Ishikawa (cell line): Measurements from ENCODE around the gene PCDH9.

Experiments used
- CEBPB ChIP-seq: IDR thresholded peaks from 2 replicates; pipeline ENCODE4 v1.6.1; 2012
- CREB1 ChIP-seq: IDR thresholded peaks from 2 replicates; pipeline ENCODE4 v1.6.1; 2012; ENCODE audit warnings: low read depth
- EGR1 ChIP-seq: IDR thresholded peaks from 2 replicates; pipeline ENCODE4 v1.6.1; 2012
- EP300 ChIP-seq: IDR thresholded peaks from 2 replicates; pipeline ENCODE4 v1.6.1; 2012; ENCODE audit warnings: borderline replicate concordance
- FOXM1 ChIP-seq: IDR thresholded peaks from 2 replicates; pipeline ENCODE4 v1.6.1; 2012; ENCODE audit warnings: low read depth, borderline replicate concordance
- NFIC ChIP-seq: IDR thresholded peaks from 2 replicates; pipeline ENCODE4 v1.6.1; 2012
- RAD21 ChIP-seq: IDR thresholded peaks from 2 replicates; pipeline ENCODE4 v1.6.1; 2012; ENCODE audit warnings: low read depth
- TAF1 ChIP-seq: IDR thresholded peaks from 2 replicates; pipeline ENCODE4 v1.6.1; 2012; ENCODE audit warnings: low read depth, mild to moderate bottlenecking
- TCF12 ChIP-seq: IDR thresholded peaks from 2 replicates; pipeline ENCODE4 v1.6.1; 2012; ENCODE audit warnings: low read depth
- TEAD4 ChIP-seq: IDR thresholded peaks from 2 replicates; pipeline ENCODE4 v1.6.1; 2012
- YY1 ChIP-seq: IDR thresholded peaks from 2 replicates; pipeline ENCODE4 v1.6.1; 2012; ENCODE audit warnings: low read depth
- ZBTB7A ChIP-seq: IDR thresholded peaks from 2 replicates; pipeline ENCODE4 v1.6.1; 2012; ENCODE audit warnings: low read depth
- TF ChIP-seq, protein P1 (sequence below): IDR thresholded peaks from 2 replicates; pipeline ENCODE4 v1.6.1; 2012
- TF ChIP-seq, protein P2 (sequence below): IDR thresholded peaks from 2 replicates; pipeline ENCODE4 v1.6.1; 2012; ENCODE audit warnings: low read depth, mild to moderate bottlenecking
- TF ChIP-seq, protein P3 (sequence below): IDR thresholded peaks from 2 replicates; pipeline ENCODE4 v1.6.1; 2012

Gene PCDH9

DNA sequence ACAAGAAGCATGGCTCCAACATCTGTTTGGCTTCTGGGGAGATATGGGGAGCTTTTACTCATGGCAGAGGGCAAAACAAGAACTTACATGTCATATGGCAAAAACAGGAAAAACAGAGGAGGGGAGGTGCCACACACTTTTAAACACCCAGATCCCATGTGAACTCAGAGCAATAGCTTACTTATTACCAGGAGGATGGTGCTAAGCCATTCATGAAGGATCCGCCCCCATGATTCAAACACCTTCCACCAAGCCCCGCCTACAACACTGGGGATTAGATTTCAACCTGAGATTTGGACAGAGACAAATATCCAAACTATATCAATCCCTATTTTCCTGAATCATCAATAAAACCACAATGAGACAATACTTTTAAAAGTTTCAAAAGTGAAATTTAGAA is 712.1 kb downstream of the PCDH9 start:
- TF ChIP-seq RAD21, result no peak
- TF ChIP-seq, protein P1, sequence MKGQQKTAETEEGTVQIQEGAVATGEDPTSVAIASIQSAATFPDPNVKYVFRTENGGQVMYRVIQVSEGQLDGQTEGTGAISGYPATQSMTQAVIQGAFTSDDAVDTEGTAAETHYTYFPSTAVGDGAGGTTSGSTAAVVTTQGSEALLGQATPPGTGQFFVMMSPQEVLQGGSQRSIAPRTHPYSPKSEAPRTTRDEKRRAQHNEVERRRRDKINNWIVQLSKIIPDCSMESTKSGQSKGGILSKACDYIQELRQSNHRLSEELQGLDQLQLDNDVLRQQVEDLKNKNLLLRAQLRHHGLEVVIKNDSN, result no peak
- TF ChIP-seq TCF12, result no peak
- TF ChIP-seq TAF1, result no peak
- TF ChIP-seq EP300, result no peak
- TF ChIP-seq, protein P2, sequence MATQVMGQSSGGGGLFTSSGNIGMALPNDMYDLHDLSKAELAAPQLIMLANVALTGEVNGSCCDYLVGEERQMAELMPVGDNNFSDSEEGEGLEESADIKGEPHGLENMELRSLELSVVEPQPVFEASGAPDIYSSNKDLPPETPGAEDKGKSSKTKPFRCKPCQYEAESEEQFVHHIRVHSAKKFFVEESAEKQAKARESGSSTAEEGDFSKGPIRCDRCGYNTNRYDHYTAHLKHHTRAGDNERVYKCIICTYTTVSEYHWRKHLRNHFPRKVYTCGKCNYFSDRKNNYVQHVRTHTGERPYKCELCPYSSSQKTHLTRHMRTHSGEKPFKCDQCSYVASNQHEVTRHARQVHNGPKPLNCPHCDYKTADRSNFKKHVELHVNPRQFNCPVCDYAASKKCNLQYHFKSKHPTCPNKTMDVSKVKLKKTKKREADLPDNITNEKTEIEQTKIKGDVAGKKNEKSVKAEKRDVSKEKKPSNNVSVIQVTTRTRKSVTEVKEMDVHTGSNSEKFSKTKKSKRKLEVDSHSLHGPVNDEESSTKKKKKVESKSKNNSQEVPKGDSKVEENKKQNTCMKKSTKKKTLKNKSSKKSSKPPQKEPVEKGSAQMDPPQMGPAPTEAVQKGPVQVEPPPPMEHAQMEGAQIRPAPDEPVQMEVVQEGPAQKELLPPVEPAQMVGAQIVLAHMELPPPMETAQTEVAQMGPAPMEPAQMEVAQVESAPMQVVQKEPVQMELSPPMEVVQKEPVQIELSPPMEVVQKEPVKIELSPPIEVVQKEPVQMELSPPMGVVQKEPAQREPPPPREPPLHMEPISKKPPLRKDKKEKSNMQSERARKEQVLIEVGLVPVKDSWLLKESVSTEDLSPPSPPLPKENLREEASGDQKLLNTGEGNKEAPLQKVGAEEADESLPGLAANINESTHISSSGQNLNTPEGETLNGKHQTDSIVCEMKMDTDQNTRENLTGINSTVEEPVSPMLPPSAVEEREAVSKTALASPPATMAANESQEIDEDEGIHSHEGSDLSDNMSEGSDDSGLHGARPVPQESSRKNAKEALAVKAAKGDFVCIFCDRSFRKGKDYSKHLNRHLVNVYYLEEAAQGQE, result no peak
- no peak for TF ChIP-seq ZBTB7A
- no peak for TF ChIP-seq TEAD4
- TF ChIP-seq YY1, result no peak
- TF ChIP-seq FOXM1, result no peak
- TF ChIP-seq CEBPB, result no peak
- no peak for TF ChIP-seq EGR1
- TF ChIP-seq, protein P3, sequence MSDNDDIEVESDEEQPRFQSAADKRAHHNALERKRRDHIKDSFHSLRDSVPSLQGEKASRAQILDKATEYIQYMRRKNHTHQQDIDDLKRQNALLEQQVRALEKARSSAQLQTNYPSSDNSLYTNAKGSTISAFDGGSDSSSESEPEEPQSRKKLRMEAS, result no peak
- TF ChIP-seq NFIC, result no peak
- no peak for TF ChIP-seq CREB1

DNA sequence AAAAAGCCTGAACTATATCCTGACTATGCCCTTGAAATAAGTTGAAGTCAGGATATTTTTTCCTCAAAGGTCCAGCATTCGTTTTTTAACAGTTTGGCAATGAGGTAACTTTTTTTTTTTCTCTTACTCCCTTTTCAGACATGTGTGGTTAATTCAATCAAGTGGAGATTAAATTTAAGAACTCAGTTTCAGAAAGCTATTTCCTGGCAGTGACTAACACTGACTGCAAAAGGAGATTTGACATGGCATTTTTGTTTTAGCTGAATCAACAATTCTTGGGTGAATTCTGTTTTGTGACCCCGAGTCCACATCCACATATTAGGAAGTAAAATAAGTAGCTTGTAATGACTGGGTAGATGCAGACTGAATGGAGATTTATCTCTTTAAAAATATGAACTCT is 716.4 kb downstream of the PCDH9 start:
- TF ChIP-seq ZBTB7A (no peak), FOXM1 (no peak)

DNA sequence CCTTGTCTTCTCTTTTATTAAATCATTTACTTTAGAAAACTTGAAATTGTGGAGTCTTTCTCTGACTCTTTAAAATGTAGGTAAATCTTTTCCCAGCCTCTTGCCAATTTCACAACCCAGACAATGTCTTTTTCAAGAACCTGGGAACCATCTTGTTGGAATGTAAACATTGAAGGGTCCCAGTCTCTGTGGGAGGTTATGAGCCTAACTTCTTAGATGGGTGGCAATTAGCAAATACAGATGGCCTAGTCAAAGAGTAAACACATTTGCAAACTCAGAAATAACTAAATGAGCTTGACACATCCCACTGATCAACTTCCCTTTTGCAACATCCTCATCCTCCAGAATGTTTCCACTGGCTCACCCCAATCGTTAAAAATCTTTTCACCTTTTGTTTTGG is 721.0 kb downstream of the PCDH9 start:
- TF ChIP-seq NFIC, result no peak
- TF ChIP-seq EGR1, result no peak
- TF ChIP-seq TEAD4, result no peak
- no peak for TF ChIP-seq YY1

DNA sequence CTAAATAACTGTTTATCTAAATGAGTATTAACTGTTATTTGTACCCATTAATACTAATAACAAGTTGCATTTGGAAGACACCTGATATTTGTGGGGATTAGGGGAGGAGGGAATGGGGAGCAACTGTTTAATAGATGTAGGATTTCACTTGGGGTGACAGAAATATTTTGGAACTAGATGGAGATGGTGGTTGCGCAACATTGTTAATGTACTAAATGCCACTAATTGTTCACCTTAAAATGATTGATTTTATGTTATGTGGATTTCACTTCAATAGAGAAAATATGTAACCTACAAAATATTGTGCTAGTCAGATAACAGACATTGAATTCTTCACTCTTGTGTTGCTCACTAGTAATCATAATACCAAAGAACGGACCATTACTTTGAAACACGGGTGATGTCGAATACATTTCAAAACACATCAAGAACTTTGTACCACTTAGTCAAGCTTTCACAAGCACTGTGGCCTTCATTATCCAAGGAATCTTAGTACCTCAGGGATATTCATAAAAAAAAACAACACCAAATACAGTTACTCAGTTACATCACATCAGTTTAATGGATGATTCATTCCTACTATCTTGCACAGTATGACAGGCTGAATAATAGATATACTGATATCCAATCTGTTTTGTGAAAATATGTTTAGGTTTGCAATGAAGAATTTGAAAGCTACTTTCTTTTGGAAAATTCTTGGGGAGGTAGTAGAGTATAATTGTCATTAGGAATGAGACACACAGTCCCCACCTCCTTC is 721.8 kb downstream of the PCDH9 start:
- TF ChIP-seq TAF1 (no peak), CEBPB (peak; percentile 68)

DNA sequence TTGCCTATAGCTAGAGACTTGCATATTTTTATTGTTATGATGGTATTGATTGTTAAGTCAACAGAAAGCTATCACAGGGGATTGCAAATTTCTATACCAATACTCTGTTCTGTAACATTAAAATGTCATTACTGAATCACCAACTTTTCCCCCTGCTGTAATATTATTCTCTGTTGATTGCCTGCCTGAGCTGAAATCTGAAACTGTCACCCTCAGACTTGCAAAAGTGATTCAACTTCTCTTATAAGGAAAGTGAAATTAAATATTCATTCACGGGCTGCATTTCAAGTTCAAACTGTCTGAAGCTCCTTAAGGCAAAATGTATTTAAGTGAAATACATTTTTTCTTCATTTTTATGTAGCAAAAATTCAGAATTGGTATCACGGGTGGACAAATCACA is 723.2 kb downstream of the PCDH9 start:
- TF ChIP-seq YY1 (no peak), EP300 (no peak), TEAD4 (no peak), CEBPB (no peak), RAD21 (no peak), TCF12 (no peak), ZBTB7A (no peak), TAF1 (no peak), CREB1 (no peak), EGR1 (no peak), FOXM1 (no peak), NFIC (no peak)
- TF ChIP-seq, protein P3, result no peak
- TF ChIP-seq, protein P2, result no peak
- TF ChIP-seq, protein P1, result no peak

DNA sequence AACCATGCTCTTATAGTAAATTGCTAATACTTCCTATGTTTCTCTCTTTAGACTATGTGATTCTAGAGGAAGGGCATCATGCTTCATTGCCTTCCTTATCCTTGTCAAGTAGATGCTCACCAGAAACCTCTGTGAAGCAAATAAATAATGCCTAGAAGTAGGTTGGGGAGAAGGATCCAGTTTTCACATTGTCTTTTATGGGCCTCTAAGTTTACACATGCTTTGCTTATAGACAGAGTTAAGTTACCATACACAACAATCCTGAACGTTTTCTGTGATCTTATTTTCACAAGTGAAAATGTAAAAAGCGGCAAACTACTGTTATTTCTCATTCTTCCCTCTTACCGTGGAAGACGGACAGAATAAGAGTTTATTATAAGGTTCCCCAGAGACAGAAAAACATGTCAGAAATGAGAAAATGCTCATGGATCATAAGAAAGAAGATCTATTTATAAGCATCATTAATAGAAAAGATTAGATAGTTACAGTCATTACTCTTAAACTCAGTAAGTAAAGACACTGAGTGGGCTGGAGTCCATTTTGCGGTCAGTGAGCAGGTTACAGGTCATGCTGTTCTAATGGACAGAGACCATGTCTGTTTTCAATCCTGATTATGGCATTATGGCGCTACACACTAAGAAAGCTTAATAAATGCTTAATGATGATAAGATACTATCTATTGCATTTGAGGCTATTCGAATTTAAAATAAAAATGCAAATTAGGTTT is 723.9 kb downstream of the PCDH9 start:
- TF ChIP-seq TCF12, result no peak
- no peak for TF ChIP-seq EGR1
- TF ChIP-seq, protein P1, result no peak
- TF ChIP-seq RAD21, result no peak
- no peak for TF ChIP-seq CEBPB
- TF ChIP-seq ZBTB7A, result no peak
- no peak for TF ChIP-seq CREB1
- TF ChIP-seq TEAD4, result no peak
- no peak for TF ChIP-seq YY1
- TF ChIP-seq TAF1, result no peak
- TF ChIP-seq, protein P3, result no peak
- TF ChIP-seq EP300, result no peak
- TF ChIP-seq, protein P2, result no peak
- TF ChIP-seq FOXM1, result no peak
- TF ChIP-seq NFIC, result no peak
